IMR-90 (cell line): ENCODE measurements around the gene TAAR9. TPM values are rescaled to one million over a fixed set of nuclear protein-coding genes. Genes with fewer than 3 reads are reported as not detected.

Source experiments
- ATAC-seq: fragments of 200-7000 bp; cut with Tn5 transposase; 2 replicates; pipeline ENCODE4 v1.9.1; 2020; ENCODE audit warnings: low read depth, mild to moderate bottlenecking, moderate library complexity
- BruUV-seq: library from RNA; stranded (reverse); fragments of 400-500 nt; replicated peaks from 2 replicates; lab custom pipeline; 2021; lab: Mats Ljungman, UMichigan
- CTCF ChIA-PET: fragments of 300-600 bp; formaldehyde crosslinking; extraction: SDS; loops from one replicate; lab custom pipeline; 2021; ENCODE audit warnings: antibody characterized with exemption; lab: Yijun Ruan, JAX
- POLR2A ChIA-PET: fragments of 300-600 bp; sonication (Branson Sonifier 250); formaldehyde crosslinking; loops from one replicate; lab custom pipeline; 2022; ENCODE audit warnings: antibody characterized with exemption; ENCODE audit not compliant: unreplicated experiment; lab: Charles Lee
- DNase-seq: peaks from one replicate; pipeline ENCODE4 v3.0.0; 2013
- H2AFZ ChIP-seq: replicated peaks from 2 replicates; pipeline ENCODE3; 2013; ENCODE audit warnings: low read length, mild to moderate bottlenecking; ENCODE audit not compliant: poor library complexity
- H2AK5ac ChIP-seq: 2 replicates; pipeline ENCODE4 v1.6.1; 2013; ENCODE audit warnings: low read depth, low read length, inconsistent platforms
- H2AK9ac ChIP-seq: replicated peaks from 2 replicates; pipeline ENCODE3; 2013; ENCODE audit warnings: mild to moderate bottlenecking, low read depth, low read length, moderate library complexity; ENCODE audit not compliant: poor library complexity
- H2BK120ac ChIP-seq: 2 replicates; pipeline ENCODE4 v1.6.1; 2013; ENCODE audit warnings: low read depth, low read length, inconsistent platforms
- H2BK15ac ChIP-seq: 3 replicates; pipeline ENCODE4 v1.6.1; 2013; ENCODE audit warnings: low read depth, low read length, inconsistent platforms
- H2BK20ac ChIP-seq: 2 replicates; pipeline ENCODE4 v1.6.1; 2013; ENCODE audit warnings: low read depth, mild to moderate bottlenecking, inconsistent platforms, low read length, moderate library complexity
- H2BK5ac ChIP-seq: 2 replicates; pipeline ENCODE4 v1.6.1; 2013; ENCODE audit warnings: mild to moderate bottlenecking, low read depth, low read length, inconsistent platforms; ENCODE audit not compliant: poor library complexity, severe bottlenecking
- H3K14ac ChIP-seq: replicated peaks from 2 replicates; pipeline ENCODE4 v1.6.1; 2013; ENCODE audit warnings: low read depth, low read length, inconsistent platforms
- H3K18ac ChIP-seq: 2 replicates; pipeline ENCODE4 v1.6.1; 2013; ENCODE audit warnings: low read depth, low read length, control low read depth
- H3K23ac ChIP-seq: 2 replicates; pipeline ENCODE4 v1.6.1; 2013; ENCODE audit warnings: low read depth, low read length, inconsistent platforms
- H3K27ac ChIP-seq: 2 replicates; pipeline ENCODE4 v1.5.1; 2013; ENCODE audit warnings: mild to moderate bottlenecking, control low read depth, low read length; ENCODE audit not compliant: insufficient read depth
- H3K27me3 ChIP-seq: 2 replicates; pipeline ENCODE4 v1.6.1; 2013; ENCODE audit warnings: low read length; ENCODE audit not compliant: control insufficient read depth, insufficient read depth
- H3K36me3 ChIP-seq: 2 replicates; pipeline ENCODE4 v1.6.1; 2013; ENCODE audit warnings: low read length, mixed read lengths; ENCODE audit not compliant: control insufficient read depth, insufficient read depth
- H3K4ac ChIP-seq: 2 replicates; pipeline ENCODE4 v1.6.1; 2013; ENCODE audit warnings: low read depth, low read length, inconsistent platforms
- H3K4me1 ChIP-seq: 2 replicates; pipeline ENCODE4 v1.6.1; 2013; ENCODE audit warnings: low read length, mixed read lengths; ENCODE audit not compliant: control insufficient read depth, insufficient read depth
- H3K4me2 ChIP-seq: 2 replicates; pipeline ENCODE4 v1.6.1; 2013; ENCODE audit warnings: low read depth, mild to moderate bottlenecking, control low read depth, low read length, moderate library complexity
- H3K4me3 ChIP-seq: 2 replicates; pipeline ENCODE4 v1.5.1; 2013; ENCODE audit warnings: low read depth, mild to moderate bottlenecking, control low read depth, low read length, moderate library complexity; ENCODE audit not compliant: insufficient read depth
- H3K56ac ChIP-seq: 2 replicates; pipeline ENCODE4 v1.6.1; 2013; ENCODE audit warnings: low read length, inconsistent platforms; ENCODE audit not compliant: insufficient read depth; ENCODE audit errors: extremely low read depth
- H3K79me1 ChIP-seq, 2 experiments: 2 replicates each; pipeline ENCODE4 v1.6.1; 2013; ENCODE audit warnings: low read length in 2 of 2, inconsistent platforms in 1 of 2, low read depth in 1 of 2
- H3K9ac ChIP-seq: 2 replicates; pipeline ENCODE4 v1.6.1; 2013; ENCODE audit warnings: low read depth, low read length, control low read depth
- H3K9me1 ChIP-seq: 2 replicates; pipeline ENCODE4 v1.6.1; 2013; ENCODE audit warnings: low read length, inconsistent platforms; ENCODE audit not compliant: insufficient read depth
- H3K9me3 ChIP-seq: 2 replicates; pipeline ENCODE4 v1.6.1; 2013; ENCODE audit warnings: low read length; ENCODE audit not compliant: control insufficient read depth, insufficient read depth
- H4K20me1 ChIP-seq: 2 replicates; pipeline ENCODE4 v1.6.1; 2013; ENCODE audit warnings: low read length, inconsistent platforms; ENCODE audit not compliant: insufficient read depth
- H4K5ac ChIP-seq: 2 replicates; pipeline ENCODE4 v1.6.1; 2013; ENCODE audit warnings: mild to moderate bottlenecking, low read depth, low read length, control low read depth
- H4K8ac ChIP-seq, 2 experiments: 2 replicates each; pipeline ENCODE4 v1.6.1; 2013; ENCODE audit warnings: low read depth in 2 of 2, low read length in 2 of 2, control low read depth in 1 of 2, inconsistent platforms in 1 of 2
- H4K91ac ChIP-seq: 2 replicates; pipeline ENCODE4 v1.6.1; 2013; ENCODE audit warnings: low read depth, low read length, inconsistent platforms; ENCODE audit not compliant: insufficient read depth
- BHLHE40 ChIP-seq: fragments of 150-350 bp; IDR thresholded peaks from 2 replicates; pipeline ENCODE4 v1.6.1; 2016; ENCODE audit warnings: mild to moderate bottlenecking, low read depth, low read length
- CEBPB ChIP-seq: IDR thresholded peaks from 2 replicates; pipeline ENCODE4 v1.6.1; 2012; ENCODE audit warnings: low read depth, low read length, improper control_type of control experiment
- CHD1 ChIP-seq: IDR thresholded peaks from 2 replicates; pipeline ENCODE4 v1.6.1; 2012; ENCODE audit warnings: low read depth, low read length, improper control_type of control experiment
- FOS ChIP-seq: fragments of 150-350 bp; IDR thresholded peaks from 2 replicates; pipeline ENCODE4 v1.6.1; 2016; ENCODE audit warnings: low read depth, low read length
- MAFK ChIP-seq: IDR thresholded peaks from 2 replicates; pipeline ENCODE4 v1.6.1; 2012; ENCODE audit warnings: low read depth, low read length, improper control_type of control experiment
- MAZ ChIP-seq: IDR thresholded peaks from 2 replicates; pipeline ENCODE4 v1.6.1; 2012; ENCODE audit warnings: low read depth, mild to moderate bottlenecking, low read length, improper control_type of control experiment, moderate library complexity, borderline replicate concordance
- MXI1 ChIP-seq: IDR thresholded peaks from 2 replicates; pipeline ENCODE4 v1.6.1; 2012; ENCODE audit warnings: low read depth, mild to moderate bottlenecking, low read length, moderate library complexity, borderline replicate concordance
- NFE2L2 ChIP-seq: fragments of 150-350 bp; IDR thresholded peaks from 2 replicates; pipeline ENCODE4 v1.6.1; 2016; ENCODE audit warnings: low read depth, mild to moderate bottlenecking, low read length
- POLR2A ChIP-seq: IDR thresholded peaks from 2 replicates; pipeline ENCODE4 v1.6.1; 2012; ENCODE audit warnings: mild to moderate bottlenecking, low read depth, low read length
- RAD21 ChIP-seq: IDR thresholded peaks from 2 replicates; pipeline ENCODE4 v1.6.1; 2012; ENCODE audit warnings: low read length, improper control_type of control experiment
- RCOR1 ChIP-seq: IDR thresholded peaks from 2 replicates; pipeline ENCODE4 v1.6.1; 2012; ENCODE audit warnings: mild to moderate bottlenecking, low read length, improper control_type of control experiment; ENCODE audit not compliant: insufficient replicate concordance
- RFX5 ChIP-seq: IDR thresholded peaks from 2 replicates; pipeline ENCODE4 v1.8.0; 2012; ENCODE audit warnings: low read depth, mild to moderate bottlenecking, low read length, moderate library complexity
- SMC3 ChIP-seq: fragments of 150-350 bp; IDR thresholded peaks from 2 replicates; pipeline ENCODE4 v1.6.1; 2016; ENCODE audit warnings: low read depth, mild to moderate bottlenecking, antibody characterized with exemption, low read length, moderate library complexity
- dilution Hi-C: fragments of 300-500 bp; cut with HindIII; formaldehyde crosslinking; loops from one replicate; pipeline ENCODE4 v1.14.3; 2018; ENCODE audit warnings: low sequenced_read_pairs; ENCODE audit not compliant: unreplicated experiment
- in situ Hi-C: fragments of 300-500 bp; cut with MboI; formaldehyde crosslinking; loops from 3 replicates; pipeline ENCODE4 v1.14.3; 2019; ENCODE audit warnings: low sequenced_read_pairs, inconsistent platforms, mixed read lengths
- intact Hi-C: fragments of 100-400 bp; cut with micrococcal nuclease; formaldehyde crosslinking; loops from 2 replicates; pipeline ENCODE4 v1.10.0; 2022
- polyA plus RNA-seq, 3 experiments: library from polyadenylated mRNA; depleted of rRNA; stranded (reverse); fragments of >200 nt; gene quantifications; 2 replicates each; pipeline ENCODE4 v1.2.3, GENCODE V29; 2012; ENCODE audit warnings: low replicate concordance in 1 of 3
- total RNA-seq: library from RNA; depleted of rRNA; stranded (reverse); fragments of >200 nt; gene quantifications from 2 replicates; pipeline ENCODE4 v1.2.3, GENCODE V29; 2012
- TF ChIP-seq, protein P1 (sequence below): fragments of 150-350 bp; IDR thresholded peaks from 2 replicates; pipeline ENCODE4 v1.6.1; 2017; ENCODE audit warnings: mild to moderate bottlenecking, antibody characterized with exemption, low read length, low read depth
- TF ChIP-seq, protein P2 (sequence below): conservative IDR thresholded peaks from 2 replicates; pipeline ENCODE4 v1.5.1; 2012; ENCODE audit warnings: mild to moderate bottlenecking, low read depth, low read length, improper control_type of control experiment
- TF ChIP-seq, protein P3 (sequence below): fragments of 150-350 bp; IDR thresholded peaks from 2 replicates; pipeline ENCODE4 v1.6.1; 2016; ENCODE audit warnings: low read depth, mild to moderate bottlenecking, low read length, moderate library complexity, borderline replicate concordance

TAAR9 gene
- total and polyA plus RNA-seq, 2 of the 4 experiments (the other 2 are of a cell fraction) = not detected

DNA sequence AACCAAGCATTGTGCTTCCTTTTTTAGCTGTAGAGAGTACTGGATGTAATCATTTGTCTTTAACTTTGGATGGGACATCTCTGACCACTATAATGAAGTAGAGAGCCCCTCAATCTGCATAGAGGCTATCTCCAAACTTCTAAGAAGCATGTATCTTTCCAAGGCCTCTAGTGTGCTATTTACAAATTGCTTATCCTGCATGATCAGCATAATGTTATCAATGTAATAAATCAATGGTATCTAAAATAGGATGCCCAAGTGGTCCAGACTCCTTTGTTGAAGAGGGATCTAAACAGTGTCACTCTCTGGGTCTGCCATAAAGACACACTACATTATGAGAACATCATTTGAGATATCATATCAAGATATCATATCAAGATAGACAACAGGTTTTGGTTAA lies 6.7 kb downstream of the TAAR9 start:
- Histone ChIP-seq H3K4me3 (no peak overlapping the region), H3K14ac (no peak overlapping the region), H4K5ac (no peak overlapping the region), H3K27me3 (peaks cover 38% of the 10 kb centered on the region), H2AFZ (no peak overlapping the region), H4K20me1 (no peaks in the 10 kb centered on the region), H3K9ac (no peak overlapping the region), H3K56ac (no peak overlapping the region), H2AK5ac (no peak overlapping the region), H2BK5ac (no peak overlapping the region), H4K91ac (no peak overlapping the region), H3K18ac (no peak overlapping the region), H2AK9ac (no peak overlapping the region), H3K79me1 (no peaks in the 10 kb centered on the region), H3K9me3 (no peaks in the 10 kb centered on the region), H2BK120ac (no peak overlapping the region), H3K36me3 (no peaks in the 10 kb centered on the region), H4K8ac (no peak overlapping the region), H3K4me1 (no peaks in the 10 kb centered on the region), H2BK15ac (no peak overlapping the region), H3K27ac (no peak overlapping the region), H3K4me2 (no peak overlapping the region), H3K23ac (no peak overlapping the region), H3K9me1 (peaks cover 3% of the 10 kb centered on the region; the same call in 1 of the 2 replicates), H3K4ac (no peak overlapping the region), H2BK20ac (no peak overlapping the region)
- CTCF ChIA-PET = no interaction called here
- TF ChIP-seq MAFK (no peak), POLR2A (no peak), RFX5 (no peak), CHD1 (no peak), MAZ (no peak), RAD21 (no peak), MXI1 (no peak), BHLHE40 (no peak), NFE2L2 (no peak), SMC3 (no peak), RCOR1 (no peak), FOS (no peak), CEBPB (no peak)
- TF ChIP-seq, protein P1, sequence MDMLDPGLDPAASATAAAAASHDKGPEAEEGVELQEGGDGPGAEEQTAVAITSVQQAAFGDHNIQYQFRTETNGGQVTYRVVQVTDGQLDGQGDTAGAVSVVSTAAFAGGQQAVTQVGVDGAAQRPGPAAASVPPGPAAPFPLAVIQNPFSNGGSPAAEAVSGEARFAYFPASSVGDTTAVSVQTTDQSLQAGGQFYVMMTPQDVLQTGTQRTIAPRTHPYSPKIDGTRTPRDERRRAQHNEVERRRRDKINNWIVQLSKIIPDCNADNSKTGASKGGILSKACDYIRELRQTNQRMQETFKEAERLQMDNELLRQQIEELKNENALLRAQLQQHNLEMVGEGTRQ = no peak
- TF ChIP-seq, protein P2, sequence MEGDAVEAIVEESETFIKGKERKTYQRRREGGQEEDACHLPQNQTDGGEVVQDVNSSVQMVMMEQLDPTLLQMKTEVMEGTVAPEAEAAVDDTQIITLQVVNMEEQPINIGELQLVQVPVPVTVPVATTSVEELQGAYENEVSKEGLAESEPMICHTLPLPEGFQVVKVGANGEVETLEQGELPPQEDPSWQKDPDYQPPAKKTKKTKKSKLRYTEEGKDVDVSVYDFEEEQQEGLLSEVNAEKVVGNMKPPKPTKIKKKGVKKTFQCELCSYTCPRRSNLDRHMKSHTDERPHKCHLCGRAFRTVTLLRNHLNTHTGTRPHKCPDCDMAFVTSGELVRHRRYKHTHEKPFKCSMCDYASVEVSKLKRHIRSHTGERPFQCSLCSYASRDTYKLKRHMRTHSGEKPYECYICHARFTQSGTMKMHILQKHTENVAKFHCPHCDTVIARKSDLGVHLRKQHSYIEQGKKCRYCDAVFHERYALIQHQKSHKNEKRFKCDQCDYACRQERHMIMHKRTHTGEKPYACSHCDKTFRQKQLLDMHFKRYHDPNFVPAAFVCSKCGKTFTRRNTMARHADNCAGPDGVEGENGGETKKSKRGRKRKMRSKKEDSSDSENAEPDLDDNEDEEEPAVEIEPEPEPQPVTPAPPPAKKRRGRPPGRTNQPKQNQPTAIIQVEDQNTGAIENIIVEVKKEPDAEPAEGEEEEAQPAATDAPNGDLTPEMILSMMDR = no peak
- TF ChIP-seq, protein P3, sequence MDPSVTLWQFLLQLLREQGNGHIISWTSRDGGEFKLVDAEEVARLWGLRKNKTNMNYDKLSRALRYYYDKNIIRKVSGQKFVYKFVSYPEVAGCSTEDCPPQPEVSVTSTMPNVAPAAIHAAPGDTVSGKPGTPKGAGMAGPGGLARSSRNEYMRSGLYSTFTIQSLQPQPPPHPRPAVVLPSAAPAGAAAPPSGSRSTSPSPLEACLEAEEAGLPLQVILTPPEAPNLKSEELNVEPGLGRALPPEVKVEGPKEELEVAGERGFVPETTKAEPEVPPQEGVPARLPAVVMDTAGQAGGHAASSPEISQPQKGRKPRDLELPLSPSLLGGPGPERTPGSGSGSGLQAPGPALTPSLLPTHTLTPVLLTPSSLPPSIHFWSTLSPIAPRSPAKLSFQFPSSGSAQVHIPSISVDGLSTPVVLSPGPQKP = no peak
- ATAC-seq = no peak
- intact Hi-C loops (no loop called here), dilution Hi-C loops (no loop called here), in situ Hi-C loops (no loop called here)
- no peak for DNase-seq
- POLR2A ChIA-PET = no interaction called here
- no TSS peak for BruUV-seq
